RPMI8226 (cell line): ENCODE data around the gene SUPT6H.

Source experiments
- DNase-seq: peaks from one replicate; pipeline ENCODE4 v3.0.0-alpha.2; 2015

SUPT6H gene

GRCh38 chr17:28740406-28741357 lies 78.7 kb downstream of the SUPT6H start:
- no peak for DNase-seq

- DNase-seq = peak; percentile 79
Measured at GRCh38 chr17:28741358-28742349, 79.6 kb downstream of the SUPT6H start.

GRCh38 chr17:28743243-28744103 lies 81.5 kb downstream of the SUPT6H start, which contains the start of gene TRAF4:
Gene TRAF4 (plus strand): TSS chr17:28744011. CDS start chr17:28744113, 102 bp downstream.
- peak; percentile 95 for DNase-seq

- peak; percentile 63 for DNase-seq
Measured at GRCh38 chr17:28744104-28744971, 82.3 kb downstream of the SUPT6H start.

GRCh38 chr17:28744972-28745785 lies 83.2 kb downstream of the SUPT6H start:
- DNase-seq = peak; percentile 69

GRCh38 chr17:28745786-28746411 lies 83.9 kb downstream of the SUPT6H start:
- no peak for DNase-seq

- peak; percentile 67 for DNase-seq
Measured at GRCh38 chr17:28746611-28747050, 84.6 kb downstream of the SUPT6H start.

GRCh38 chr17:28747051-28747691 lies 85.2 kb downstream of the SUPT6H start:
- no peak for DNase-seq

GRCh38 chr17:28747801-28748750 lies 86.1 kb downstream of the SUPT6H start:
- DNase-seq = no peak

GRCh38 chr17:28748852-28749515 lies 87.0 kb downstream of the SUPT6H start:
- DNase-seq = no peak

- DNase-seq = no peak
Measured at GRCh38 chr17:28749516-28750177, 87.6 kb downstream of the SUPT6H start.

- DNase-seq = peak; percentile 94
Measured at GRCh38 chr17:28750178-28751047, 88.4 kb downstream of the SUPT6H start.

- no peak for DNase-seq
Measured at GRCh38 chr17:28751600-28752366, 89.8 kb downstream of the SUPT6H start.
